ENCODE results near the gene TNFRSF4.
"Not testable (repeated sequence)": the region's sequence is repeated elsewhere in the genome, so short reads cannot be mapped to it uniquely, and the experiment has no call there.

DNA sequence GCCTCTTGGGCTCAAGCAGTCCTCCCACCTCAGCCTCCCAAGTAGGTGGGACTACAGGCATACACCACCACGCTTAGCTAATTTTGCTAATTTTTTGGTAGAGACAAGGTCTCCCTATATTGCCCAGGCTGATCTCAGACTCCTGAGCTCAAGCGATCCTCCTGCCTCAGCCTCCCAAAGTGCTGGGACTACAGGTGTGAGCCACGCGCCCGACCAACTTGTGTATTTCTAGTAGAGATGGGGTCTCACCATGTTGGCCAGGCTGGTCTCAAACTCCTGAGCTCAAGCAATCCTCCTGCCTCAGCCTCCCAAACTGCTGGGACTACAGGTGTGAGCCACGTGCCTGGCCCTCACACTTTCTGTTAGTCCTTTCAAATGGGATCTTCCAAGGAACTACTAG lies 18.2 kb downstream of the TNFRSF4 start:
- not testable (repeated sequence) for TF ChIP-seq TAF1 (conservative IDR thresholded peaks at IDR 0.05); GABPA (IDR thresholded peaks at IDR 0.05 in 1 of 2, conservative IDR thresholded peaks at IDR 0.05 in 1 of 2)
